H9 (cell line): ENCODE measurements around the gene CDH13. TPM values are rescaled to one million over a fixed set of nuclear protein-coding genes. Genes with fewer than 3 reads are reported as not detected.

Experiments
- DNase-seq: peaks from one replicate; pipeline ENCODE4 v3.0.0-alpha.2; 2017
- H2AFZ ChIP-seq: one replicate; pipeline ENCODE4 v1.6.1; 2013; ENCODE audit warnings: mild to moderate bottlenecking, low read length, control low read depth, moderate library complexity
- H2AK5ac ChIP-seq: 2 replicates; pipeline ENCODE4 v1.6.1; 2013; ENCODE audit warnings: low read length, control low read depth, mixed read lengths; ENCODE audit not compliant: insufficient read length
- H2BK120ac ChIP-seq: one replicate; pipeline ENCODE4 v1.6.1; 2013; ENCODE audit warnings: low read depth, mild to moderate bottlenecking, low read length, control low read depth, inconsistent platforms; ENCODE audit not compliant: poor library complexity, severe bottlenecking
- H2BK12ac ChIP-seq: 2 replicates; pipeline ENCODE4 v1.6.1; 2013; ENCODE audit warnings: low read length, control low read depth, mixed read lengths, low read depth; ENCODE audit not compliant: insufficient read length
- H2BK15ac ChIP-seq: 2 replicates; pipeline ENCODE4 v1.6.1; 2013; ENCODE audit warnings: low read depth, low read length, control low read depth
- H2BK20ac ChIP-seq: one replicate; pipeline ENCODE4 v1.6.1; 2013; ENCODE audit warnings: low read depth, mild to moderate bottlenecking, low read length, control low read depth, inconsistent platforms; ENCODE audit not compliant: poor library complexity, severe bottlenecking
- H2BK5ac ChIP-seq: 2 replicates; pipeline ENCODE4 v1.6.1; 2013; ENCODE audit warnings: low read length, control low read depth, mixed read lengths; ENCODE audit not compliant: insufficient read length
- H3K14ac ChIP-seq: 2 replicates; pipeline ENCODE4 v1.6.1; 2013; ENCODE audit warnings: low read length, control low read depth; ENCODE audit not compliant: insufficient read depth
- H3K18ac ChIP-seq: 2 replicates; pipeline ENCODE4 v1.6.1; 2013; ENCODE audit warnings: low read depth, mild to moderate bottlenecking, mixed read lengths, low read length, control low read depth; ENCODE audit not compliant: insufficient read length
- H3K23ac ChIP-seq: 2 replicates; pipeline ENCODE4 v1.6.1; 2013; ENCODE audit warnings: low read length, control low read depth, mixed read lengths, low read depth; ENCODE audit not compliant: insufficient read length
- H3K23me2 ChIP-seq: 2 replicates; pipeline ENCODE4 v1.6.1; 2013; ENCODE audit warnings: low read depth, mild to moderate bottlenecking, mixed read lengths, low read length, control low read depth; ENCODE audit not compliant: insufficient read length, poor library complexity, severe bottlenecking
- H3K27ac ChIP-seq: 2 replicates; pipeline ENCODE4 v1.5.1; 2013; ENCODE audit warnings: low read length, control low read depth, mixed read lengths, low read depth; ENCODE audit not compliant: insufficient read length
- H3K27me3 ChIP-seq: 2 replicates; pipeline ENCODE4 v1.6.1; 2013; ENCODE audit warnings: low read length, control low read depth, inconsistent platforms; ENCODE audit not compliant: insufficient read depth
- H3K4ac ChIP-seq: 2 replicates; pipeline ENCODE4 v1.6.1; 2013; ENCODE audit warnings: low read depth, mild to moderate bottlenecking, control low read depth, inconsistent platforms, low read length, moderate library complexity
- H3K4me1 ChIP-seq: 2 replicates; pipeline ENCODE4 v1.6.1; 2013; ENCODE audit warnings: low read length, control low read depth, inconsistent platforms; ENCODE audit not compliant: insufficient read depth
- H3K4me2 ChIP-seq: 2 replicates; pipeline ENCODE4 v1.6.1; 2013; ENCODE audit warnings: low read length, control low read depth, mixed read lengths; ENCODE audit not compliant: insufficient read length, insufficient read depth
- H3K56ac ChIP-seq: 2 replicates; pipeline ENCODE4 v1.6.1; 2013; ENCODE audit warnings: low read depth, mild to moderate bottlenecking, mixed read lengths, low read length, control low read depth; ENCODE audit not compliant: insufficient read length
- H3K79me1 ChIP-seq: 2 replicates; pipeline ENCODE4 v1.6.1; 2013; ENCODE audit warnings: low read depth, mild to moderate bottlenecking, moderate library complexity, low read length, control low read depth, inconsistent platforms; ENCODE audit not compliant: insufficient read depth, poor library complexity, severe bottlenecking
- H3K79me2 ChIP-seq: 2 replicates; pipeline ENCODE4 v1.6.1; 2013; ENCODE audit warnings: low read length, control low read depth, inconsistent platforms; ENCODE audit not compliant: insufficient read depth
- H3K9ac ChIP-seq: 2 replicates; pipeline ENCODE4 v1.6.1; 2013; ENCODE audit warnings: low read length, control low read depth, mixed read lengths; ENCODE audit not compliant: insufficient read length; ENCODE audit errors: extremely low read depth
- H3K9me3 ChIP-seq: one replicate; pipeline ENCODE4 v1.6.1; 2013; ENCODE audit warnings: low read depth, low read length, inconsistent platforms; ENCODE audit not compliant: control insufficient read depth
- H3T11ph ChIP-seq: one replicate; pipeline ENCODE4 v1.6.1; 2013; ENCODE audit warnings: mild to moderate bottlenecking, low read length, control low read depth, inconsistent platforms
- H4K20me1 ChIP-seq: one replicate; pipeline ENCODE4 v1.6.1; 2013; ENCODE audit not compliant: control insufficient read depth, insufficient read length, insufficient read depth
- H4K5ac ChIP-seq: 2 replicates; pipeline ENCODE4 v1.6.1; 2013; ENCODE audit warnings: low read depth, mild to moderate bottlenecking, mixed read lengths, low read length, control low read depth; ENCODE audit not compliant: insufficient read length
- H4K8ac ChIP-seq: replicated peaks from 2 replicates; pipeline ENCODE4 v1.6.1; 2013; ENCODE audit warnings: low read length, control low read depth, mixed read lengths, low read depth; ENCODE audit not compliant: insufficient read length
- H4K91ac ChIP-seq: 2 replicates; pipeline ENCODE4 v1.6.1; 2013; ENCODE audit warnings: low read depth, mild to moderate bottlenecking, moderate library complexity, mixed read lengths, low read length, control low read depth; ENCODE audit not compliant: insufficient read length
- H3K27ac Mint-ChIP-seq, 3 experiments: 2 replicates in 2 of 3; 3 replicates in 1 of 3; pipeline ENCODE4 v1.8.0; 2020 to 2021; ENCODE audit warnings: mixed read lengths in 3 of 3, mild to moderate bottlenecking in 1 of 3, moderate library complexity in 1 of 3
- H3K27me3 Mint-ChIP-seq: 2 replicates; pipeline ENCODE4 v1.8.0; 2021; ENCODE audit warnings: low read depth, mild to moderate bottlenecking, moderate library complexity, mixed read lengths
- H3K36me3 Mint-ChIP-seq, 3 experiments: 2 replicates in 2 of 3; 3 replicates in 1 of 3; pipeline ENCODE4 v1.8.0; 2020 to 2021; ENCODE audit warnings: low read depth in 3 of 3, mixed read lengths in 3 of 3; ENCODE audit not compliant: insufficient read depth in 1 of 3
- H3K4me1 Mint-ChIP-seq, 2 experiments: 2 replicates each; pipeline ENCODE4 v1.8.0; 2020; ENCODE audit warnings: mixed read lengths in 2 of 2
- H3K4me3 Mint-ChIP-seq, 2 experiments: 2 replicates in 1 of 2; 3 replicates in 1 of 2; pipeline ENCODE4 v1.8.0; 2020 to 2021; ENCODE audit warnings: mild to moderate bottlenecking in 2 of 2, mixed read lengths in 2 of 2, moderate library complexity in 1 of 2
- H3K9me3 Mint-ChIP-seq, 2 experiments: 2 replicates in 1 of 2; 3 replicates in 1 of 2; pipeline ENCODE4 v1.8.0; 2020; ENCODE audit warnings: mild to moderate bottlenecking in 2 of 2, mixed read lengths in 2 of 2, moderate library complexity in 1 of 2
- CTCF ChIP-seq: fragments of 200-600 bp; sonication (generic); conservative IDR thresholded peaks from 3 replicates; pipeline ENCODE4 v1.8.0; 2021; ENCODE audit warnings: antibody characterized with exemption, mild to moderate bottlenecking
- WGBS: extraction: QIAGEN DNeasy Blood & Tissue Kit; methylation state at CpG from one replicate; pipeline ENCODE4 v1.1.7; 2013; ENCODE audit warnings: missing lambda C conversion rate, low lambda C conversion rate, mixed read lengths; ENCODE audit not compliant: insufficient read length; ENCODE audit errors: extremely low coverage; 5-methylcytosine and 5-hydroxymethylcytosine counted together
- total RNA-seq: library from RNA; stranded (reverse); gene quantifications from 2 replicates; pipeline ENCODE4 v1.2.1, GENCODE V29; 2021

CDH13 gene
- total RNA-seq, 1 experiment from 2014 or later, result 1.5 TPM

- H3K9me3 ChIP-seq, result no peaks in the 10 kb centered on the region
- H3K27ac ChIP-seq, result no peak overlapping the region
- no peak overlapping the region for H4K5ac ChIP-seq
- no peaks in the 10 kb centered on the region for H3K4me1 ChIP-seq
- H4K20me1 ChIP-seq, result no peaks in the 10 kb centered on the region
- H2AK5ac ChIP-seq, result no peak overlapping the region
- no peak for TF ChIP-seq CTCF
- no peak overlapping the region for H3K14ac ChIP-seq
- no CpG with 5 or more reads among the region's 1 CpG for WGBS
- H3K9ac ChIP-seq, result no peak overlapping the region
- H4K8ac ChIP-seq, result no peak overlapping the region
- H2AFZ ChIP-seq, result no peak overlapping the region
- no peak overlapping the region for H2BK5ac ChIP-seq
- DNase-seq, result no peak
- H2BK20ac ChIP-seq, result no peak overlapping the region
- H3K18ac ChIP-seq, result no peak overlapping the region
- H2BK120ac ChIP-seq, result no peak overlapping the region
- no peaks in the 10 kb centered on the region for H3K23me2 ChIP-seq
- Mint-ChIP-seq H3K27me3 (peaks cover 15% of the 10 kb centered on the region), H3K4me1 (0 out of 4 replicates have a peak, but pooled peaks cover 0 to 3% of the 10 kb centered on the region in 2 experiments), H3K36me3 (no peaks in the 10 kb centered on the region), H3K9me3 (no peaks in the 10 kb centered on the region), H3K27ac (no peak overlapping the region), H3K4me3 (no peak overlapping the region)
- no peaks in the 10 kb centered on the region for H3K79me1 ChIP-seq
- H2BK15ac ChIP-seq, result no peak overlapping the region
- H4K91ac ChIP-seq, result no peak overlapping the region
- no peak overlapping the region for H3K4me2 ChIP-seq
- no peak overlapping the region for H3K56ac ChIP-seq
- no peak overlapping the region for H3K23ac ChIP-seq
- no peak overlapping the region for H3K4ac ChIP-seq
- no peak overlapping the region for H2BK12ac ChIP-seq
- no peak overlapping the region for H3T11ph ChIP-seq
- no peaks in the 10 kb centered on the region for H3K27me3 ChIP-seq
- H3K79me2 ChIP-seq, result no peaks in the 10 kb centered on the region
Observed at GRCh38 chr16:83305092-83305491, 678.3 kb downstream of the CDH13 start.
